Type B pancreatic cell (in vitro differentiated cells): ENCODE results near the gene FARP1. TPM values are rescaled to one million over a fixed set of nuclear protein-coding genes. Genes with fewer than 3 reads are reported as not detected.

ENCODE experiments used
- DNase-seq: peaks from one replicate; pipeline ENCODE4 v3.0.0; 2021; ENCODE audit warnings: mixed read lengths; ENCODE audit not compliant: unreplicated experiment; ENCODE audit errors: extremely low spot score
- H3K27ac Mint-ChIP-seq: 2 replicates; pipeline ENCODE4 v1.8.0; 2021; ENCODE audit warnings: mild to moderate bottlenecking, mixed read lengths
- H3K27me3 Mint-ChIP-seq: 2 replicates; pipeline ENCODE4 v1.8.0; 2021; ENCODE audit warnings: mixed read lengths
- H3K36me3 Mint-ChIP-seq: 2 replicates; pipeline ENCODE4 v1.8.0; 2021; ENCODE audit warnings: mixed read lengths
- H3K4me1 Mint-ChIP-seq: one replicate; pipeline ENCODE4 v1.8.0; 2021; ENCODE audit warnings: mixed read lengths; ENCODE audit not compliant: unreplicated experiment
- H3K4me3 Mint-ChIP-seq: 2 replicates; pipeline ENCODE4 v1.8.0; 2021; ENCODE audit warnings: mild to moderate bottlenecking, mixed read lengths
- H3K9me3 Mint-ChIP-seq: 2 replicates; pipeline ENCODE4 v1.8.0; 2021; ENCODE audit warnings: mixed read lengths
- total RNA-seq: library from RNA; stranded (reverse); gene quantifications from 2 replicates; pipeline ENCODE4 v1.2.1, GENCODE V29; 2021; ENCODE audit warnings: low replicate concordance
- TF ChIP-seq, protein P1 (sequence below): fragments of 200-600 bp; sonication (generic); conservative IDR thresholded peaks from 2 replicates; pipeline ENCODE4 v1.5.0; 2021; ENCODE audit warnings: antibody characterized with exemption, mild to moderate bottlenecking

FARP1 gene
- total RNA-seq, 1 donor from 2014 or later: 195 TPM

DNA sequence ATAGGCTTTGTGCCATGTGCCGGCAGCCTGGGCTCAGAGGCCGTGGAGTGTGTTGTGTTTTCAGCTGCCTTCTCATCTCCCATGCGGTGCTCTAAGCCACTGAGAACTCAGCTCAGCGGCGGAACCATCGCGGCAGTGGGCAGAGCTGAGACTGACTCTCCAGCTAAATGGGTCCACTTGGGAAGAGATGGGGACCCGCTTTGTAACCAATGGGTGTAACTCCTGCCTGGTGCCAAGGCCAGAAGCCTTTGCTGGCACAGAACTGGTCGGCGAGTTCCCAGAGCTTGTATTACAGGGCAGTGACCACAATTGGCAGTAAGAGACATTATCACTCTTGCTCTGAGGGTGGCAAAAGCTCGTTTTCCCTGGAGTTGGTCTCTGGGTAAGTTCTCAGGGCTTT is 251.0 kb downstream of the FARP1 start:
- Mint-ChIP-seq H3K27me3 (no peaks in the 10 kb centered on the region), H3K4me1 (peaks cover 9% of the 10 kb centered on the region), H3K36me3 (peaks cover 44% of the 10 kb centered on the region), H3K4me3 (no peak overlapping the region), H3K9me3 (no peaks in the 10 kb centered on the region), H3K27ac (no peak overlapping the region)
- DNase-seq: no peak
- TF ChIP-seq, protein P1, sequence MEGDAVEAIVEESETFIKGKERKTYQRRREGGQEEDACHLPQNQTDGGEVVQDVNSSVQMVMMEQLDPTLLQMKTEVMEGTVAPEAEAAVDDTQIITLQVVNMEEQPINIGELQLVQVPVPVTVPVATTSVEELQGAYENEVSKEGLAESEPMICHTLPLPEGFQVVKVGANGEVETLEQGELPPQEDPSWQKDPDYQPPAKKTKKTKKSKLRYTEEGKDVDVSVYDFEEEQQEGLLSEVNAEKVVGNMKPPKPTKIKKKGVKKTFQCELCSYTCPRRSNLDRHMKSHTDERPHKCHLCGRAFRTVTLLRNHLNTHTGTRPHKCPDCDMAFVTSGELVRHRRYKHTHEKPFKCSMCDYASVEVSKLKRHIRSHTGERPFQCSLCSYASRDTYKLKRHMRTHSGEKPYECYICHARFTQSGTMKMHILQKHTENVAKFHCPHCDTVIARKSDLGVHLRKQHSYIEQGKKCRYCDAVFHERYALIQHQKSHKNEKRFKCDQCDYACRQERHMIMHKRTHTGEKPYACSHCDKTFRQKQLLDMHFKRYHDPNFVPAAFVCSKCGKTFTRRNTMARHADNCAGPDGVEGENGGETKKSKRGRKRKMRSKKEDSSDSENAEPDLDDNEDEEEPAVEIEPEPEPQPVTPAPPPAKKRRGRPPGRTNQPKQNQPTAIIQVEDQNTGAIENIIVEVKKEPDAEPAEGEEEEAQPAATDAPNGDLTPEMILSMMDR: no peak

DNA sequence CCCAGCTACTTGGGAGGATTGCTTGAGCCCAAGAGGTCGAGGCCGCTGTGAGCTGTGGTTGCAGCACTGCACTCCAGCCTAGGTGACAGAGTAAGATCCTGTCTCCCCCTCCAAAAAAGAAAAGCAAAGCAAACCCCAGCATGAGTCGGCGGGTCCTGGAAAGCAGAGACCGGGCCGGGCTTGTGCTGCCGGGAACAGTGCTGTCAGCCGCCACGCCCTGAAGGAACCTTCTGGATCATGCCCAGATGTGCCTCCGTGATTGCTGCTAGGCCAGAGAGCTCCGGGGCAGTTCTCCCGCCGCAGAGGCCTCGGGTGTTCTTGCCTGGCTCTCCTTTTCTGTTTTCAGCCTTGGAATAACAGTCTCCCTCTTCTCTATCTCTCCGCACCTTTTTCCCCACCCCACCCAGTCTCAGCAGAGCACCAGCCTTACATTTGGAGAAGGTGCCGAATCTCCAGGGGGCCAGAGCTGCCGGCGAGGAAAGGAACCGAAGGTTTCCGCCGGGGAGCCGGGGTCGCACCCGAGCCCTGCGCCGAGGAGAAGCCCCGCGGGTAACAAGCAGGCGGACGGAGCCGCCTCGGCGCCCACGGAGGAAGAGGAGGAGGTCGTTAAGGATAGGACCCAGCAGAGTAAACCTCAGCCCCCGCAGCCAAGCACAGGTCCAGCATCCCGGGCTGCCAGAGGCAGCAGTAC is 252.1 kb downstream of the FARP1 start:
- no peak overlapping the region for H3K27ac Mint-ChIP-seq
- H3K27me3 Mint-ChIP-seq: no peaks in the 10 kb centered on the region
- H3K4me1 Mint-ChIP-seq: peaks cover 17% of the 10 kb centered on the region
- DNase-seq: no peak
- TF ChIP-seq, protein P1: no peak
- no peaks in the 10 kb centered on the region for H3K9me3 Mint-ChIP-seq
- no peak overlapping the region for H3K4me3 Mint-ChIP-seq
- H3K36me3 Mint-ChIP-seq: peaks cover 42% of the 10 kb centered on the region

DNA sequence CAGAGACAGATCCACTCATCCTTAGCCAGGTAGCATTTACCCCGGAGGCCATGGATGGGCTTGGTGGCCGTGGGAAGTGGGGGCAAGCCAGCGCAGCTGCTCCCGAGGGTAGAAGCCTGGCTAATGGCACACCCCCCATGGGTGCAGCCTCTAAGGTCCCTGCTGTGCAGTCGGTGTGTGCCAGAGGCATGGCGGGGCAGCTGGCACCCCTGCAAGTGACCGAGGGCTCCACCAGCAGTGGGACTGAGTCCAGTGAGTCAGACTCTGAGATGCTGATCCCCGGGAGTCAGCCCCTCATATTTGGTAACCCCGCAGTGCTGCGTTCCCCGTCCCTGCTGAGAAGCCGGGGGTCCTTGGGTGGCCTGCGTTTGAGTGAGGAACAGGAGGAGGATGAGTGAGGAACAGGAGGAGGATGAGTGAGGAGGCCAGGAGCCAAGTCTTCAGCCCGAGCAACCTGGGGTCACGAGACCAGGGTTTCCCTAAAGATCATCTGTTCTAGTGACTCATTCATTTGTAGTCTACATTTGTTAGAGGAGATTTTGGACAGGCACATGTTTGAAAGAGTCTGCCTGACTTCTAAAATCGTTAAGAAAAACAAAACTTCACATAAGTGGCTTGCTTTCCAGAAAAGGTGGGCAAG is 253.3 kb downstream of the FARP1 start:
- Mint-ChIP-seq H3K4me1 (peaks cover 22% of the 10 kb centered on the region), H3K4me3 (no peak overlapping the region), H3K27ac (peak overlapping the region; percentile 42), H3K36me3 (peaks cover 42% of the 10 kb centered on the region), H3K27me3 (no peaks in the 10 kb centered on the region), H3K9me3 (no peaks in the 10 kb centered on the region)
- TF ChIP-seq, protein P1: no peak
- DNase-seq: no peak

DNA sequence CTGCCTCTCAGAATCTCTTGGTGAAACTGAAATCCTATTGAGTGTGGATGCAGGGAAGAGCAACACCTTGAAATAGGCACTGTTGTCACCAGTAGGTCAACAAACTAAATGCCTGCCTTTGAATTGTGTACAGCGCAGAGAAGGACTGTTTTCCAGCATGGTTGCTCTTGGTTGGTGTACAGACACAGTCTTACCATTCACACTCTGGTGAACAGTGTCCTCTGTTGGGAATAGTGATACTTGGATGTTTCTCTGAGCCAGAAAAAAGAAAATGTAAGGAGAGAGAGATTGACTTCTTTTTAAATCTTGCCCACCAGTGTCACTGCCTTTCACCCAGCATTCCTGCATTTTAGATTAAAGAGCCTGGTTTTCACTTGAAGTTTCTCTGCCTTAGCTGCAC is 254.3 kb downstream of the FARP1 start:
- TF ChIP-seq, protein P1: no peak
- Mint-ChIP-seq H3K9me3 (no peaks in the 10 kb centered on the region), H3K4me3 (no peak overlapping the region), H3K27ac (peak overlapping the region; percentile 42), H3K27me3 (no peaks in the 10 kb centered on the region), H3K4me1 (peaks cover 27% of the 10 kb centered on the region), H3K36me3 (peaks cover 45% of the 10 kb centered on the region)
- DNase-seq: no peak

DNA sequence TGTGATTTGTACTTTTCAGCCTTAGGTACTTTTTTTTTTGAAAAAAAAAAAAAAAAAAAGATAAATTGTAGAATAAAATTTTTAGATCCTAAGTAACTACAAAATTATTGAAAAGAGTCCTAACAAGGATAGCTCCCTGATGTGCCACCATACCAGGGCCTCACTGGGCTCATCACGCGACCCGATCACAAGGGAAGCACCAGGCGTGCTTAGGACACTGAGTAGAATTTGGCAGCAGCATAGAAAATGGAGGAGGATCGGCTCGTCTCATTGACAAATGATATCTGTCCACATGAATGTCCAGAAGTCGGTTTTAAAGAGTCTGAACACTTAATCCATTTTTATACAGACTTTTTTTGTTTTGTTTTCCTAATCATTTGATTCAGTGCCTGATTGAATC is 255.0 kb downstream of the FARP1 start:
- H3K36me3 Mint-ChIP-seq: peaks cover 41% of the 10 kb centered on the region
- no peak overlapping the region for H3K4me3 Mint-ChIP-seq
- H3K27ac Mint-ChIP-seq: no peak overlapping the region
- no peak for DNase-seq
- H3K27me3 Mint-ChIP-seq: no peaks in the 10 kb centered on the region
- no peaks in the 10 kb centered on the region for H3K9me3 Mint-ChIP-seq
- peaks cover 29% of the 10 kb centered on the region for H3K4me1 Mint-ChIP-seq
- TF ChIP-seq, protein P1: no peak
